CD8-positive, alpha-beta memory T cell (primary cell): ENCODE results near the gene DSCAML1. TPM values are rescaled to one million over a fixed set of nuclear protein-coding genes. Genes with fewer than 3 reads are reported as not detected.

Experiments
- CTCF ChIA-PET: fragments of 350-600 bp; sonication (Branson Sonifier 250); formaldehyde crosslinking; loops from one replicate; lab custom pipeline; 2021; ENCODE audit warnings: antibody characterized with exemption; lab: Charles Lee
- POLR2A ChIA-PET: fragments of 350-600 bp; sonication (Branson Sonifier 250); formaldehyde crosslinking; loops from one replicate; lab custom pipeline; 2021; ENCODE audit warnings: antibody characterized with exemption; lab: Charles Lee
- DNase-seq, 5 donors: peaks; one replicate each; pipeline versions ENCODE4 v3.0.0 to v3.0.0-alpha.2; 2020 to 2022; ENCODE audit warnings: mixed read lengths in 1 of 5
- H3K27ac ChIP-seq: one replicate; pipeline ENCODE4 v1.7.0; 2013; ENCODE audit warnings: low read depth, mild to moderate bottlenecking, low read length, moderate library complexity
- H3K27me3 ChIP-seq: 2 replicates; pipeline ENCODE4 v1.7.0; 2013; ENCODE audit warnings: low read length, mild to moderate bottlenecking; ENCODE audit not compliant: insufficient read depth, poor library complexity, severe bottlenecking
- H3K36me3 ChIP-seq: 2 replicates; pipeline ENCODE4 v1.7.0; 2013; ENCODE audit warnings: mild to moderate bottlenecking, low read length, moderate library complexity; ENCODE audit not compliant: insufficient read depth
- H3K4me1 ChIP-seq: 2 replicates; pipeline ENCODE4 v1.7.0; 2013; ENCODE audit warnings: mild to moderate bottlenecking, low read length, moderate library complexity; ENCODE audit not compliant: insufficient read depth
- H3K4me3 ChIP-seq: 2 replicates; pipeline ENCODE4 v1.7.0; 2013; ENCODE audit warnings: mild to moderate bottlenecking, low read length
- H3K9me3 ChIP-seq: 2 replicates; pipeline ENCODE4 v1.7.0; 2013; ENCODE audit warnings: mild to moderate bottlenecking, low read length
- H3K27ac Mint-ChIP-seq, 8 donors: one replicate each; pipeline ENCODE4 v1.8.0; 2020 to 2021; ENCODE audit warnings: mixed read lengths in 8 of 8, mild to moderate bottlenecking in 6 of 8, inconsistent platforms in 3 of 8, moderate library complexity in 3 of 8
- H3K27me3 Mint-ChIP-seq, 2 donors: one replicate each; pipeline ENCODE4 v1.8.0; 2020 to 2021; ENCODE audit warnings: mixed read lengths in 2 of 2, mild to moderate bottlenecking in 1 of 2, moderate library complexity in 1 of 2
- H3K36me3 Mint-ChIP-seq, 3 donors: one replicate each; pipeline ENCODE4 v1.8.0; 2020 to 2021; ENCODE audit warnings: mixed read lengths in 3 of 3, inconsistent platforms in 1 of 3, mild to moderate bottlenecking in 1 of 3
- H3K4me1 Mint-ChIP-seq, 3 donors: one replicate each; pipeline ENCODE4 v1.8.0; 2020 to 2021; ENCODE audit warnings: mixed read lengths in 3 of 3, inconsistent platforms in 1 of 3, mild to moderate bottlenecking in 1 of 3
- H3K4me3 Mint-ChIP-seq, 7 donors: one replicate each; pipeline ENCODE4 v1.8.0; 2020 to 2021; ENCODE audit warnings: mixed read lengths in 7 of 7, mild to moderate bottlenecking in 6 of 7, moderate library complexity in 4 of 7, inconsistent platforms in 2 of 7
- H3K9me3 Mint-ChIP-seq, 5 donors: one replicate each; pipeline ENCODE4 v1.8.0; 2020 to 2022; ENCODE audit warnings: mixed read lengths in 5 of 5, mild to moderate bottlenecking in 3 of 5, moderate library complexity in 2 of 5, inconsistent platforms in 1 of 5
- polyA plus RNA-seq: library from polyadenylated mRNA; unstranded; fragments of 300-500 nt; fragmentation: Illumina TruSeq; gene quantifications from one replicate; pipeline ENCODE4 v1.2.3, GENCODE V29; 2021
- total RNA-seq, 2 experiments: library from RNA; stranded (reverse); gene quantifications; one replicate each; pipeline ENCODE4 v1.2.3, GENCODE V29; 2021

DSCAML1 gene
- total and polyA plus RNA-seq, 3 experiments from 2014 or later: 0.48 to 0.91 TPM; not detected in 1

DNA sequence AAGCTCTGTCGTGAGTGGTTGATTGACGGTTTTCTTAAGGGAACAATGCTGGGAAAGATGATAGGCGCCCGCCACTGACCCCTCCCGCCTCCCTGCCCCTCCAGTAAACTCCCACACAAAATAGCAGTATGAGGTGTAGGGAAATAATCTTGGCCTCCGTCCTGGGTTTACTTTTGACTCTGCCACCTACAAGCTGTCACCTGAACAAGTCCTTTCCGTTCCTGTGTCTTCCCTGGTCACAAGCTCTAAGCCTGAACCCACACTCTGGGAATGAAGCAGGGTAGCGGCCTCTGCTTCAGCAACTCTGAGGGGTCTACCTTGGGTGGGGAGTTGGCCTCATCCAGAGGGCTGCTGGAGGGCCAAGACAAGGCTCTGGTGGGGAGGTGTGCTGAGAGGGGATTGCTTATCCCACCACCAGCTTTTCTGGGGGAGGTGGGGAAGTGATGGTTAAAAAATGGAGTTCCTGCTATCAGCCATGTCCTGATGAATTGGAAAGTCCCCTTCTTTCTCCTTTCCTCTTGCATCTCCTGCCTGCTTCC is 381.6 kb downstream of the DSCAML1 start:
- no peaks in the 10 kb centered on the region for H3K9me3 Mint-ChIP-seq
- Histone ChIP-seq H3K4me3 (no peak overlapping the region), H3K9me3 (no peaks in the 10 kb centered on the region), H3K36me3 (no peaks in the 10 kb centered on the region), H3K27ac (no peak overlapping the region), H3K4me1 (no peaks in the 10 kb centered on the region), H3K27me3 (no peaks in the 10 kb centered on the region)
- ChIA-PET CTCF (interaction anchor here (6.6 kb wide), 1 partner anchor 11 kb away, joined by 29 read pairs; no protein-coding TSS in a partner anchor), POLR2A (interaction anchor here (0.5 kb wide), 1 partner anchor 229 kb away, joined by 4 read pairs; no protein-coding TSS in a partner anchor)
- peaks cover 0 to 18% (median 9%) of the 10 kb centered on the region in 3 donors for H3K36me3 Mint-ChIP-seq
- no peak for DNase-seq
- no peak overlapping the region for H3K4me3 Mint-ChIP-seq
- H3K27me3 Mint-ChIP-seq: no peaks in the 10 kb centered on the region
- no peak overlapping the region for H3K27ac Mint-ChIP-seq
- no peaks in the 10 kb centered on the region for H3K4me1 Mint-ChIP-seq

DNA sequence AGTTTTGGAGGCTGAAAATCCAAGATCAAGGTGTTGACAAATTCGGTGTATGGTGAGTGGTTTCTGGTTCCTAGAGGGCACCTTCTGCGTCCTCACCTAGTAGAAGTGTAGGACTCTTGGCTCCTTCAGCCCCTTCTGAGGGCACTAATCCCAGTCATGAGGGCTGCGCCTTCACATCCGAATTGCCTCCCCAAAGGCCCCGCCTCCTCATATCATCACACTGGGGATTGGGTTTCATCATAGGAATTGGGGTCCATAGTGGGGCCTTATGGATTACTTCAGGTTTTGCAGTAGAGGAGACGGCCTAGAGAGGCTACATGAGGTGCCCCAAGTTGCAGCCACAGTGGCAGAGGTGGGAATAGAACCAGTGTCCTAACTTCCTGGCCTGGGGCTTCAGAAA is 382.3 kb downstream of the DSCAML1 start:
- no peaks in the 10 kb centered on the region for H3K27me3 ChIP-seq
- H3K27ac Mint-ChIP-seq: peak overlapping the region in 1 of 8 donors; percentile 13
- no peaks in the 10 kb centered on the region for H3K4me1 Mint-ChIP-seq
- ChIA-PET CTCF (interaction anchor here (6.6 kb wide), 1 partner anchor 11 kb away, joined by 29 read pairs; no protein-coding TSS in a partner anchor), POLR2A (no interaction called here)
- H3K36me3 Mint-ChIP-seq: peaks cover 0 to 25% (median 9%) of the 10 kb centered on the region in 3 donors
- H3K9me3 Mint-ChIP-seq: no peaks in the 10 kb centered on the region
- no peaks in the 10 kb centered on the region for H3K27me3 Mint-ChIP-seq
- no peak overlapping the region for H3K4me3 ChIP-seq
- H3K27ac ChIP-seq: no peak overlapping the region
- no peaks in the 10 kb centered on the region for H3K4me1 ChIP-seq
- H3K9me3 ChIP-seq: no peaks in the 10 kb centered on the region
- DNase-seq: no peak
- H3K4me3 Mint-ChIP-seq: no peak overlapping the region
- no peaks in the 10 kb centered on the region for H3K36me3 ChIP-seq

DNA sequence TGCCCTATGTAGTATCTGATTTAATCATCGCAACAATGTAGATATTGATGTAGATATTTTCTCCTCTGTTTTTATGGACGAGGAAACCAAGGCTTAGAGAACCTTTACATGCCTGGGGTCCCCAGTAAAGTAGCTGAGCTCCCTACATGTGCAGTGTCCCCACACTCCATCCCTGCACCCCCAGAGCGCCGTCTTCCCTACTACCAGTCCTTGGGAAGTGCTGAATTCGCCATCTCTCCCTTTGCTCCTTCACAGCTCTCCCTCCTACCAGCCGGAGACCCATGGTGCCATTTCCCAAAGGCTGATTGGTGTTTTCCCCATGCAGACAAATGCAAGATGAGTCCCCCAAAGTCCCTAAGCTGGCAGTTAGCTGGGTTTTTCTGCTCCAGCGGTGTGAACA is 383.4 kb downstream of the DSCAML1 start:
- H3K36me3 ChIP-seq: no peaks in the 10 kb centered on the region
- DNase-seq: no peak
- ChIA-PET POLR2A (interaction anchor here (0.6 kb wide), 1 partner anchor 183 kb away, joined by 3 read pairs; no protein-coding TSS in a partner anchor), CTCF (interaction anchor here (6.6 kb wide), 1 partner anchor 12 kb away, joined by 29 read pairs; no protein-coding TSS in a partner anchor)
- no peaks in the 10 kb centered on the region for H3K27me3 Mint-ChIP-seq
- no peaks in the 10 kb centered on the region for H3K4me1 ChIP-seq
- no peaks in the 10 kb centered on the region for H3K27me3 ChIP-seq
- H3K4me3 Mint-ChIP-seq: no peak overlapping the region
- no peak overlapping the region for H3K4me3 ChIP-seq
- no peaks in the 10 kb centered on the region for H3K4me1 Mint-ChIP-seq
- H3K27ac Mint-ChIP-seq: peak overlapping the region in 1 of 8 donors; percentile 23
- H3K9me3 Mint-ChIP-seq: no peaks in the 10 kb centered on the region
- no peak overlapping the region for H3K27ac ChIP-seq
- peaks cover 0 to 36% (median 12%) of the 10 kb centered on the region in 3 donors for H3K36me3 Mint-ChIP-seq
- no peaks in the 10 kb centered on the region for H3K9me3 ChIP-seq

GRCh38 chr11:117412653-117413275 is 384.3 kb downstream of the DSCAML1 start:
- no peak for DNase-seq
- ChIA-PET CTCF (interaction anchor here (6.6 kb wide), 1 partner anchor 13 kb away, joined by 29 read pairs; no protein-coding TSS in a partner anchor), POLR2A (interaction anchor here (0.6 kb wide), 1 partner anchor 182 kb away, joined by 3 read pairs; no protein-coding TSS in a partner anchor)
- Mint-ChIP-seq H3K27ac (peak overlapping the region in 1 of 8 donors; percentile 19), H3K27me3 (no peaks in the 10 kb centered on the region), H3K9me3 (no peaks in the 10 kb centered on the region), H3K4me3 (no peak overlapping the region), H3K4me1 (no peaks in the 10 kb centered on the region), H3K36me3 (peaks cover 7 to 44% (median 17%) of the 10 kb centered on the region in 3 donors)
- Histone ChIP-seq H3K27ac (no peak overlapping the region), H3K27me3 (no peaks in the 10 kb centered on the region), H3K9me3 (no peaks in the 10 kb centered on the region), H3K4me1 (no peaks in the 10 kb centered on the region), H3K36me3 (peaks cover 5% of the 10 kb centered on the region), H3K4me3 (no peak overlapping the region)

DNA sequence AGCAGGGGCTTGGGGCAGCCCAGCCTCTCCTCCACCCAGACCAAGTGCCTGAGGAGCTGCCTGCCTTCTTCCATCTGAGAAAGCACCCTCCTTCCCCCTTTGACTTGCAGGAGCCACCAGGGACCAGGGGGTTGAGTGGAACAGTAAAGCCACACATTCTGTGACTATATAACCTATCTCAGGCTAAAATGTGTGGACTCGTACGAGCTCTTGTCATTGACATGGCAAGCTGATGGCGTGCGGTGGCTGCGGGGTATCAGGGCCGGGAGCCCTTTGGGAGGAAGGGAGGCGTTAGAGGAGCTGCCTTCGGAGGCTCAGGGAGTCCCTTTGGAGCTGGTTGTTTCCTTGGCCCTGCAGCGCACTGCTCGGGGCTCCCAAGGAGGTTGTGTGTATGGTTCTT is 384.8 kb downstream of the DSCAML1 start:
- no peaks in the 10 kb centered on the region for H3K27me3 ChIP-seq
- no peaks in the 10 kb centered on the region for H3K9me3 ChIP-seq
- ChIA-PET CTCF (interaction anchor here (6.6 kb wide), 1 partner anchor 14 kb away, joined by 29 read pairs; no protein-coding TSS in a partner anchor), POLR2A (no interaction called here)
- no peak overlapping the region for H3K27ac ChIP-seq
- H3K36me3 Mint-ChIP-seq: peaks cover 9 to 47% (median 19%) of the 10 kb centered on the region in 3 donors
- no peaks in the 10 kb centered on the region for H3K4me1 Mint-ChIP-seq
- H3K36me3 ChIP-seq: peaks cover 5% of the 10 kb centered on the region
- no peak for DNase-seq
- no peak overlapping the region for H3K4me3 Mint-ChIP-seq
- no peaks in the 10 kb centered on the region for H3K4me1 ChIP-seq
- H3K27me3 Mint-ChIP-seq: no peaks in the 10 kb centered on the region
- no peaks in the 10 kb centered on the region for H3K9me3 Mint-ChIP-seq
- H3K27ac Mint-ChIP-seq: peak overlapping the region in 1 of 8 donors; percentile 19
- no peak overlapping the region for H3K4me3 ChIP-seq

GRCh38 chr11:117411736-117412135 is 385.3 kb downstream of the DSCAML1 start:
- no peaks in the 10 kb centered on the region for H3K9me3 Mint-ChIP-seq
- no peak overlapping the region for H3K27ac Mint-ChIP-seq
- peaks cover 9 to 49% (median 19%) of the 10 kb centered on the region in 3 donors for H3K36me3 Mint-ChIP-seq
- H3K36me3 ChIP-seq: peaks cover 5% of the 10 kb centered on the region
- H3K27ac ChIP-seq: no peak overlapping the region
- CTCF ChIA-PET: interaction anchor here (6.6 kb wide), 1 partner anchor 14 kb away, joined by 29 read pairs; no protein-coding TSS in a partner anchor
- H3K27me3 ChIP-seq: no peaks in the 10 kb centered on the region
- POLR2A ChIA-PET: no interaction called here
- no peaks in the 10 kb centered on the region for H3K9me3 ChIP-seq
- no peak for DNase-seq
- H3K4me1 Mint-ChIP-seq: no peaks in the 10 kb centered on the region
- H3K27me3 Mint-ChIP-seq: no peaks in the 10 kb centered on the region
- no peak overlapping the region for H3K4me3 Mint-ChIP-seq
- no peak overlapping the region for H3K4me3 ChIP-seq
- H3K4me1 ChIP-seq: no peaks in the 10 kb centered on the region

- ChIA-PET POLR2A (no interaction called here), CTCF (interaction anchor here (0.8 to 6.6 kb wide), 2 partner anchors 15 to 18 kb away, joined by 3 to 29 read pairs; no protein-coding TSS in a partner anchor)
- no peak for DNase-seq
- Histone ChIP-seq H3K36me3 (peaks cover 5% of the 10 kb centered on the region), H3K4me3 (no peak overlapping the region), H3K27me3 (no peaks in the 10 kb centered on the region), H3K9me3 (no peaks in the 10 kb centered on the region), H3K4me1 (no peaks in the 10 kb centered on the region), H3K27ac (no peak overlapping the region)
- Mint-ChIP-seq H3K4me1 (no peaks in the 10 kb centered on the region), H3K36me3 (peaks cover 13 to 55% (median 22%) of the 10 kb centered on the region in 3 donors), H3K27me3 (no peaks in the 10 kb centered on the region), H3K4me3 (no peak overlapping the region), H3K27ac (peak overlapping the region in 2 of 8 donors; percentile 64 to 89), H3K9me3 (peaks cover 0 to 2% (median 0%) of the 10 kb centered on the region in 5 donors)
Measured at GRCh38 chr11:117410861-117411710, 385.9 kb downstream of the DSCAML1 start.
